Tibial nerve (tissue), 4 donors: ENCODE results near the gene TK2. TPM values are rescaled to one million over a fixed set of nuclear protein-coding genes. Genes with fewer than 3 reads are reported as not detected.

Experiments used
- DNase-seq, 2 donors: peaks; one replicate each; pipeline ENCODE4 v3.0.0-alpha.2; 2019; ENCODE audit warnings: low spot score in 2 of 2
- H3K27ac ChIP-seq, 4 donors: fragments of 200-600 bp; sonication (generic) in 3 of 4; one replicate each; pipeline ENCODE4 v1.5.1; 2017 to 2019; ENCODE audit warnings: mild to moderate bottlenecking in 1 of 4
- H3K27me3 ChIP-seq, 2 donors: fragments of 200-600 bp; sonication (generic) in 1 of 2; one replicate each; pipeline versions ENCODE4 v1.5.1 to v1.6.0; 2017 to 2019
- H3K36me3 ChIP-seq, 3 donors: fragments of 200-600 bp; sonication (generic); one replicate each; pipeline ENCODE4 v1.5.1; 2018 to 2019
- H3K4me1 ChIP-seq, 4 donors: fragments of 200-600 bp; sonication (generic) in 3 of 4; one replicate each; pipeline ENCODE4 v1.5.1; 2017 to 2019
- H3K4me3 ChIP-seq, 4 donors: fragments of 200-600 bp; sonication (generic) in 3 of 4; one replicate each; pipeline ENCODE4 v1.5.1; 2017 to 2019; ENCODE audit warnings: mild to moderate bottlenecking in 1 of 4, moderate library complexity in 1 of 4
- H3K9me3 ChIP-seq, 4 donors: fragments of 200-600 bp; sonication (generic) in 3 of 4; one replicate each; pipeline ENCODE4 v1.5.1; 2017 to 2019
- EP300 ChIP-seq, 2 donors: sonication (generic); formaldehyde crosslinking; IDR thresholded peaks; one replicate each; pipeline ENCODE4 v1.6.1; 2017; ENCODE audit warnings: antibody characterized with exemption in 2 of 2, mild to moderate bottlenecking in 1 of 2
- POLR2A ChIP-seq, 2 donors: fragments of 450-650 bp; IDR thresholded peaks; one replicate each; pipeline ENCODE4 v1.6.1; 2017; ENCODE audit warnings: antibody characterized with exemption in 2 of 2, mild to moderate bottlenecking in 2 of 2, moderate library complexity in 2 of 2
- WGBS, 2 donors: methylation state at CpG; one replicate each; pipeline ENCODE4 v1.1.5; 2018; 5-methylcytosine and 5-hydroxymethylcytosine counted together
- total RNA-seq, 4 donors: library from RNA; depleted of rRNA; stranded (reverse); fragments of >200 nt; gene quantifications; one replicate each; pipeline ENCODE4 v1.1.0, GENCODE V29; 2016
- TF ChIP-seq, protein P1 (sequence below), 5 experiments: fragments of 200-600 bp in 3 of 5; fragments of 450-650 bp in 2 of 5; sonication (generic) in 3 of 5; IDR thresholded peaks; one replicate each; pipeline ENCODE4 v1.5.1; 2016 to 2019; ENCODE audit warnings: antibody characterized with exemption in 5 of 5, mild to moderate bottlenecking in 3 of 5, moderate library complexity in 2 of 5

TK2 gene
- total RNA-seq, 4 donors from 2014 or later = 42.3 to 81.8 (median 64.7) TPM

DNA sequence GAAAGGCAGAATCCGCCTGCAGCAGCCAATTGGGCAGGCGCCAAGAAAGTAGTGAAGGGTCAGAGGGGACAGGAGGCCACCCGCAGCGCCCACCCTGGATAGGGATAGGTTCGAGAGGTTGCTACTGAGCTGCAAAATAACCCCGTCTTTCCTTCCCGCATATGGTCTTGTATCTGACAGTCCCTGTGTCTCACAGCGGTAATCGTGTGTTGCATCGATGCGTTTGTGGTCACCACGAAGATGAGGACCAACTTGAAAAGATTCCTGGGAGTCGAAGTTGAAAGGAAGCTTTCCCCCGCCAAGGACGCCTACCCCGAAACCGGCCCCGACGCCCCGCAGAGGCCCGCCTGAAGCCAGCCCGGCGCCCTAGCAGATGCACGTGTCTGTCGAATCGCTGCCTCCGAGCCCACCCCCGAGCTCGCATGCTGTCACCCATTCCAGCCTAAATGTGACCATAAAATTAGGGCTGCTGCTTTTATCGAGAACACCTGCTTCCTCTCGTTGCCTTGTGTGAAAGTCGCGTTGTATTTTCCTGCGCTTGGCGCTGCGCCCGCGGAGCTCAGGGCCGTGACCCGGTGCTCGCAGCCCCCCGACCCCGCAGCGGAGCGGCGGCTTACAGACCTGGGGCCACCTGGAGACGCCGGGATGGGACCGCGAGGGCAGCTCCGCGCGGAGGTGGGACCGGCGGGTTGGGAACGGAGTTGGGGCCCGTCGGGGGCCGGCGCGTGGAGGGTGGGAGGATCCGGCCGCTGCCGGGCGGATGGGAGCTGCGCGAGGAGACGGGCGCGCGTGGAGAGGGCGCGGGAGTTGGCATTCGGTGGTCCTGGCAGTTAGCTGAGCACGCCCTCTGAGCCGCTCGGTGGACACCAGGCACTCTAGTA is 29.0 kb upstream of the TK2 start, which contains the start of gene CMTM2:
Gene CMTM2, plus strand, starts transcription at position 813 of the 881 bp plus-strand sequence. CDS start 145 bp downstream, outside the sequence.
- H3K36me3 ChIP-seq = no peaks in the 10 kb centered on the region
- no peaks in the 10 kb centered on the region for H3K9me3 ChIP-seq
- TF ChIP-seq EP300 (IDR thresholded peaks at IDR 0.05) (no peak), POLR2A (IDR thresholded peaks at IDR 0.05) (no peak)
- TF ChIP-seq, protein P1, sequence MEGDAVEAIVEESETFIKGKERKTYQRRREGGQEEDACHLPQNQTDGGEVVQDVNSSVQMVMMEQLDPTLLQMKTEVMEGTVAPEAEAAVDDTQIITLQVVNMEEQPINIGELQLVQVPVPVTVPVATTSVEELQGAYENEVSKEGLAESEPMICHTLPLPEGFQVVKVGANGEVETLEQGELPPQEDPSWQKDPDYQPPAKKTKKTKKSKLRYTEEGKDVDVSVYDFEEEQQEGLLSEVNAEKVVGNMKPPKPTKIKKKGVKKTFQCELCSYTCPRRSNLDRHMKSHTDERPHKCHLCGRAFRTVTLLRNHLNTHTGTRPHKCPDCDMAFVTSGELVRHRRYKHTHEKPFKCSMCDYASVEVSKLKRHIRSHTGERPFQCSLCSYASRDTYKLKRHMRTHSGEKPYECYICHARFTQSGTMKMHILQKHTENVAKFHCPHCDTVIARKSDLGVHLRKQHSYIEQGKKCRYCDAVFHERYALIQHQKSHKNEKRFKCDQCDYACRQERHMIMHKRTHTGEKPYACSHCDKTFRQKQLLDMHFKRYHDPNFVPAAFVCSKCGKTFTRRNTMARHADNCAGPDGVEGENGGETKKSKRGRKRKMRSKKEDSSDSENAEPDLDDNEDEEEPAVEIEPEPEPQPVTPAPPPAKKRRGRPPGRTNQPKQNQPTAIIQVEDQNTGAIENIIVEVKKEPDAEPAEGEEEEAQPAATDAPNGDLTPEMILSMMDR (IDR thresholded peaks at IDR 0.05) = no peak
- WGBS, 2 donors = 19 to 21% methylated on average over 71 to 76 of the region's 77 CpGs
- H3K4me1 ChIP-seq = peaks cover 0 to 37% (median 5%) of the 10 kb centered on the region in 4 donors
- H3K27ac ChIP-seq = peak within 1 kb of the TSS in 1 of 4 donors; percentile 46
- peak within 1 kb of the TSS; percentile 3 to 42 (median 32) for H3K4me3 ChIP-seq
- DNase-seq = no peak
- peaks cover 0 to 13% of the 10 kb centered on the region in 2 donors for H3K27me3 ChIP-seq

DNA sequence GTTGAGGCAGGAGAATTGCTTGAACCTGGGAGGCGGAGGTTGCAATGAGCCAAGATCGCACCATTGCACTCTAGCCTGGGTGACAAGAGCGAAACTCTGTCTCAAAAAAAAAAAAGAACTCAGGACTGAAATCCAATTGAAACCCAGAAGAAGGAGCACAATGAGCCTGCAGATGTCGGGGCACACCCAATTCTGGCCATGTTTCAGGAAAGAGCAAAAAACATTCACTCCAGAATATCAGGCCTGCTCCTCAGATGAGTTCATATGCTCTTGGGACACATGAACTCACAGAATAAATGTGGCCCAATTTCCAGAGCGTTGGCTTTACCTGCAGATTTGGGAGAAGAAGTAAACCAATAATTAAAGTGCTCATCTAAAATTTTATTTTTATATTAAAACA is 26.4 kb upstream of the TK2 start:
- H3K4me1 ChIP-seq = peaks cover 0 to 35% (median 5%) of the 10 kb centered on the region in 4 donors
- no peaks in the 10 kb centered on the region for H3K36me3 ChIP-seq
- H3K27ac ChIP-seq = no peak overlapping the region
- peak in 1 of 2 donors; percentile 34 for DNase-seq
- no peaks in the 10 kb centered on the region for H3K9me3 ChIP-seq
- H3K4me3 ChIP-seq = no peak overlapping the region
- WGBS, 2 donors = 73 to 80% methylated on average over 5 of the region's 5 CpGs
- TF ChIP-seq, protein P1 (IDR thresholded peaks at IDR 0.05) = no peak
- TF ChIP-seq EP300 (IDR thresholded peaks at IDR 0.05) = peak in 1 of 2 donors; percentile 17
- peaks cover 0 to 13% of the 10 kb centered on the region in 2 donors for H3K27me3 ChIP-seq

DNA sequence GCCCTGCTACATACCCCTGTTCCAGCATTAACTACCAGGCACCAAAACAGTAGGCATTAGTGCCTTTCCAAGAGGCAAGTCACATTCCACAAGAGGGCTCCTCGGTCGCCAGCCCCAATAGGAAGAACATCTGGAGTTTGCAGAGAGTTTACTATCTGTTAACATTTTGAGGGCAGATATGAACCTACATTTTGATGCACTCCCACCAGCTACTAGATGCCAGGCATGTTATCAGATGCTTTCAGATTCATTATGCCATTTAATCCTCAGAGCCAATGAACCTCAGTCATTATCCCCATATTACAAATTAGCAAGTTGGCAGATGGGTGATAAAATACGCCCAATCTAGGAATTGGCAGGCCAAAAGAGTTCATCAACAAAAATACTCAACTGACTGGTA is 25.1 kb upstream of the TK2 start:
- TF ChIP-seq POLR2A (IDR thresholded peaks at IDR 0.05) = no peak
- TF ChIP-seq, protein P1 (IDR thresholded peaks at IDR 0.05) = no peak
- no peak for TF ChIP-seq EP300 (IDR thresholded peaks at IDR 0.05)
- Histone ChIP-seq H3K36me3 (no peaks in the 10 kb centered on the region), H3K4me1 (peaks cover 0 to 35% (median 5%) of the 10 kb centered on the region in 4 donors), H3K27me3 (peaks cover 0 to 13% of the 10 kb centered on the region in 2 donors), H3K27ac (no peak overlapping the region), H3K4me3 (no peak overlapping the region), H3K9me3 (no peaks in the 10 kb centered on the region)
- DNase-seq = no peak
- WGBS, 2 donors = 92 to 100% methylated on average over 3 of the region's 3 CpGs

DNA sequence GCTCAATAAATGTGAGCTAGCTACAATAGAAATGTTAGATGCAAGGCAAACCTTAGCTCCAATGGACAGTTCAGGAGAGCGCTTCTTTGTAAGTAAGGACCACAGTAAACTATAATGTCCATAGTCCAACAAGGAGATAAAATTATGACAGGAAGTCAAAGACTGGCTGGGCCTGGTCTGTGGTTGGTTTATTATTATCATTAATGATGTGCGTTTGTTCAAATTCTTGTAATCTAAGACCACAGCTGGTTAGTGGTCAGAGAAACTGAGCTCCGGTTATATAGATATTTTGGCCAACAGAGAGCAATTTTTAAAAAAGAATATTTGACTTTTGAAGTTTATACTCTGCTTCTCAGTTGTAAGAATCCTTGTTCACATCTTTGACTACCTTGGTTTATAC is 24.6 kb upstream of the TK2 start:
- Histone ChIP-seq H3K27me3 (peaks cover 0 to 13% of the 10 kb centered on the region in 2 donors), H3K36me3 (no peaks in the 10 kb centered on the region), H3K4me3 (no peak overlapping the region), H3K27ac (no peak overlapping the region), H3K4me1 (peaks cover 0 to 40% (median 6%) of the 10 kb centered on the region in 4 donors), H3K9me3 (no peaks in the 10 kb centered on the region)
- no peak for TF ChIP-seq EP300 (IDR thresholded peaks at IDR 0.05)
- TF ChIP-seq, protein P1 (IDR thresholded peaks at IDR 0.05) = no peak
- no peak for TF ChIP-seq POLR2A (IDR thresholded peaks at IDR 0.05)
- no peak for DNase-seq
- 89 to 91% methylated on average over 3 of the region's 3 CpGs for WGBS, 2 donors

DNA sequence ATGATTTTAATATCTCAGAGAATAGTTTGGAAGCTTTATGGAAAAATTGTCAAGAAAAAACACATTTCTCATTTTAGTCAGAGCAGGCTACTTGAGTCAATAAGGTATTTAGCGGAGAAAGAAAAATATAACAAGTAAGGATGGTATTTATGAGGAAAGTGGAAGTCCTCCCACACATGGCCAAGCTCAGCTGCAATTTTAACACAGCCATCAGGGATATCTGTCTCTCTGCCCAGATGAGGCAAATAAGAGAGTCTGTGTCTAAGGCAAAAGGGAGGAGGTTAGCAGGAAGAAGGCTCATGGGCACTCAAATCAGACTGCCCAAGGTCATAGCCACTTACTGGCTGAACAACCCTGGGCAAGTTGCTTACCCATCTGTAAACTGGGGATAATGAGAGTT is 24.2 kb upstream of the TK2 start:
- DNase-seq = no peak
- no peaks in the 10 kb centered on the region for H3K36me3 ChIP-seq
- H3K4me1 ChIP-seq = peaks cover 0 to 38% (median 6%) of the 10 kb centered on the region in 4 donors
- H3K27ac ChIP-seq = no peak overlapping the region
- H3K4me3 ChIP-seq = no peak overlapping the region
- peaks cover 0 to 13% of the 10 kb centered on the region in 2 donors for H3K27me3 ChIP-seq
- TF ChIP-seq POLR2A (IDR thresholded peaks at IDR 0.05) = no peak
- TF ChIP-seq EP300 (IDR thresholded peaks at IDR 0.05) = no peak
- TF ChIP-seq, protein P1 (IDR thresholded peaks at IDR 0.05) = no peak
- no peaks in the 10 kb centered on the region for H3K9me3 ChIP-seq
- WGBS, 2 donors = 68 to 75% methylated on average over 1 of the region's 1 CpG
